ENCODE data around the gene TAF6.

DNA sequence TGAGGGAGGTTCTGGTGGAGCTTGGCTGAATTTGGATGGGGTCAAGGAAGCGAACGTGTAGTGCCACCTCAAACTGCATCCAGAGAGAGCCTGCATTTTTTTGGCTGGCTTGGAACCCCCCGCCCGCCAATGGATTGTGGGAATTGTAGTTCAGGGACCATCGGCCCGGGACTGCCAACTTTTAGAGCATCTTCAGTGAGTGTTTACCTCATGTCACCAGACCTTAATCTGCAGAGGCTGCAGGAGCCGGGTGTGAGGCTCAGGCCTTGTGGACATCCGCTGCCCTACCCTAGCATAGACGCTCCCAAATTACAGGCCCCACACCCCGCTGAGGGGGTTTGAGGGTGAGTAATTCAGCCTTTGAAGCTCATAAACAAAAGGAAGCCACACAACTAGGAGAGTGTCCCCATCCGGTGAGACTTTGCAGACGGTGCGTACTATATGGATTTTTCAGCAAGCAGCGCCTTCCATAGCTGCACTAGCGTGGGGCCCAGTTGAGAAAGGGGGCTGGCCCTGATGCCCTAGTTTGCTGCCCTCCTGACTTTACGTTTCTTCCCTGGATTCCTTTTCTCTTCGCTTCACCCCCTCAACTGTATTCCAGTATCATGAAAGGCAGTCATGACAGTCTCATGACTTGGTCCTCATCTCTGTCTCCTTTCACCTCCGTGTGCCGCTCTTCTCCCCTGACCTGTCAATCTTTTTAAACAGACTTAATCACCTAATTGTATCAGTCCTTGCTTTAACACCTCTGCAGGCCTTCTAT, 993 bp upstream of the TAF6 start:
- no peak for TF ChIP-seq RNF2 (IDR thresholded peaks at IDR 0.05; ENCODE audit: borderline replicate concordance, low read depth)
- TF ChIP-seq, protein P1, sequence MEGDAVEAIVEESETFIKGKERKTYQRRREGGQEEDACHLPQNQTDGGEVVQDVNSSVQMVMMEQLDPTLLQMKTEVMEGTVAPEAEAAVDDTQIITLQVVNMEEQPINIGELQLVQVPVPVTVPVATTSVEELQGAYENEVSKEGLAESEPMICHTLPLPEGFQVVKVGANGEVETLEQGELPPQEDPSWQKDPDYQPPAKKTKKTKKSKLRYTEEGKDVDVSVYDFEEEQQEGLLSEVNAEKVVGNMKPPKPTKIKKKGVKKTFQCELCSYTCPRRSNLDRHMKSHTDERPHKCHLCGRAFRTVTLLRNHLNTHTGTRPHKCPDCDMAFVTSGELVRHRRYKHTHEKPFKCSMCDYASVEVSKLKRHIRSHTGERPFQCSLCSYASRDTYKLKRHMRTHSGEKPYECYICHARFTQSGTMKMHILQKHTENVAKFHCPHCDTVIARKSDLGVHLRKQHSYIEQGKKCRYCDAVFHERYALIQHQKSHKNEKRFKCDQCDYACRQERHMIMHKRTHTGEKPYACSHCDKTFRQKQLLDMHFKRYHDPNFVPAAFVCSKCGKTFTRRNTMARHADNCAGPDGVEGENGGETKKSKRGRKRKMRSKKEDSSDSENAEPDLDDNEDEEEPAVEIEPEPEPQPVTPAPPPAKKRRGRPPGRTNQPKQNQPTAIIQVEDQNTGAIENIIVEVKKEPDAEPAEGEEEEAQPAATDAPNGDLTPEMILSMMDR (IDR thresholded peaks at IDR 0.05): no peak
- TF ChIP-seq NR3C1 (IDR thresholded peaks at IDR 0.05): no peak
- no peak for TF ChIP-seq POLR2AphosphoS2 (conservative IDR thresholded peaks at IDR 0.05; ENCODE audit: low read length)
- TF ChIP-seq, protein P2, sequence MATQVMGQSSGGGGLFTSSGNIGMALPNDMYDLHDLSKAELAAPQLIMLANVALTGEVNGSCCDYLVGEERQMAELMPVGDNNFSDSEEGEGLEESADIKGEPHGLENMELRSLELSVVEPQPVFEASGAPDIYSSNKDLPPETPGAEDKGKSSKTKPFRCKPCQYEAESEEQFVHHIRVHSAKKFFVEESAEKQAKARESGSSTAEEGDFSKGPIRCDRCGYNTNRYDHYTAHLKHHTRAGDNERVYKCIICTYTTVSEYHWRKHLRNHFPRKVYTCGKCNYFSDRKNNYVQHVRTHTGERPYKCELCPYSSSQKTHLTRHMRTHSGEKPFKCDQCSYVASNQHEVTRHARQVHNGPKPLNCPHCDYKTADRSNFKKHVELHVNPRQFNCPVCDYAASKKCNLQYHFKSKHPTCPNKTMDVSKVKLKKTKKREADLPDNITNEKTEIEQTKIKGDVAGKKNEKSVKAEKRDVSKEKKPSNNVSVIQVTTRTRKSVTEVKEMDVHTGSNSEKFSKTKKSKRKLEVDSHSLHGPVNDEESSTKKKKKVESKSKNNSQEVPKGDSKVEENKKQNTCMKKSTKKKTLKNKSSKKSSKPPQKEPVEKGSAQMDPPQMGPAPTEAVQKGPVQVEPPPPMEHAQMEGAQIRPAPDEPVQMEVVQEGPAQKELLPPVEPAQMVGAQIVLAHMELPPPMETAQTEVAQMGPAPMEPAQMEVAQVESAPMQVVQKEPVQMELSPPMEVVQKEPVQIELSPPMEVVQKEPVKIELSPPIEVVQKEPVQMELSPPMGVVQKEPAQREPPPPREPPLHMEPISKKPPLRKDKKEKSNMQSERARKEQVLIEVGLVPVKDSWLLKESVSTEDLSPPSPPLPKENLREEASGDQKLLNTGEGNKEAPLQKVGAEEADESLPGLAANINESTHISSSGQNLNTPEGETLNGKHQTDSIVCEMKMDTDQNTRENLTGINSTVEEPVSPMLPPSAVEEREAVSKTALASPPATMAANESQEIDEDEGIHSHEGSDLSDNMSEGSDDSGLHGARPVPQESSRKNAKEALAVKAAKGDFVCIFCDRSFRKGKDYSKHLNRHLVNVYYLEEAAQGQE (IDR thresholded peaks at IDR 0.05): no peak
- TF ChIP-seq EP300 (IDR thresholded peaks at IDR 0.05): no peak
- no peak for TF ChIP-seq POLR2A (IDR thresholded peaks at IDR 0.05; ENCODE audit: low read length)
